ENCODE results near the gene INPP5A.
"Not testable (repeated sequence)": the region's sequence is repeated elsewhere in the genome, so short reads cannot be mapped to it uniquely, and the experiment has no call there.

The INPP5A gene

DNA sequence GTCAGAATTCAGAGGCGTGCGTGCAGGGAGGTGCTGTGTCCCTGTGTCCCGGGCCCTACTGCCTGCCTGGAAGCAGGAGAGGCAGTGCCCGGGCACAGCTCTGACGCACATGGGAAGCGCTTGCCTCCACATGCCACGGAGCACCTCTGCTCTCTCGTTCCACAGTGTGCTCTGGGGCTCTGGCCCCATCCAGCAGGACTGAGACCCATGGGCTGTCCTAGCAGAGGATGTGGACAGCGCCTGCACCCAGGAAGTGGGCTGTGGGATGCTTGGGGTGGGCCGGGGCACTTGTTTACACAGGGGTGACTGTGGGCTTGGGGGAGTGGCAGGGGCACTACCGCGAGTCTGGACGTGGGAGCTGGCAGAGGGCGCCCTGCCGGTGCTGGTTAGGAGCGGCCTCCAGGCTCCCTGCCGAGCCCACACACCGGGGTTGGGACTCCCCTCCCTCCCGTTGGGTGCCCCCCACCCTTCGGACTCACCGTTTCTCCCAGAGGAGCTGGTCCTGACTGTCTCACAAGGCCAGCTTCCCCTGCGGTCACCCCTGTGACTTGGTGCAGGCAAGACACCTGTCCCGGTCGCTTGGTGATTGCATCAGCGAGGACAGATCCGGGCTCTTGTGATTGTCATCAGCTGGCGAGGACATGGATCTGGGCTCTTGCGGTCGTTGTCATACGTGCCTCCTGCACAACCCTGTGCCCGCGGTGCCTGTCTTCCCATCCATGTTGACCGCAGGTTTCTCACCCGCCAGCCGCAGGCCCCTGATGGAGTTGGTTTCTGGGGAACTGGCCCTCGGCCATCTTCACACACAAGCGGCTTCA is 165.2 kb downstream of the INPP5A start:
- peak; percentile 45 for DNase-seq (ENCODE audit: low spot score)

DNA sequence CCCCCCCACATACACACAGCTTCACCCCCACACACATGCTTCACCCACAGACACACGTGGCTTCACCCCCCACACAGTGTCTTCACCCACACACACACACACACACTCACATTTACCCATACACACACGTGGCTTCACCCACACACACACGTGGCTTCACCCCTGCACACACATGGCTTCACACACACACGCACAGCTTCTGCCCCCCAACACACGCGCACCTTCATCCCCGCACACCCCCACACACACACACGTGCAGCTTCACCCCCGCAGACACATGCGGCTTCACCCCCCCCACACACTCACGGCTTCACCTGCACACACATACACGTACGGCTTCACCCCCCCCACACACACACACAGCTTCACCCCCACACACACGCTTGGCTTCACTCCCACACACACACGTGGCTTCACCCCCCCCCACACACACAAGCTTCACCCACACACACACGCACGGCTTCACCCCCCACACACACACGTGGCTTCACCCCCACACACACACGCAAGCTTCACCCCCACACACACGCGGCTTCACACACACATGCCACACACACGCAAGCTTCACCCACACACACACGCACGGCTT is 165.9 kb downstream of the INPP5A start:
- DNase-seq (ENCODE audit: low spot score) = no peak

DNA sequence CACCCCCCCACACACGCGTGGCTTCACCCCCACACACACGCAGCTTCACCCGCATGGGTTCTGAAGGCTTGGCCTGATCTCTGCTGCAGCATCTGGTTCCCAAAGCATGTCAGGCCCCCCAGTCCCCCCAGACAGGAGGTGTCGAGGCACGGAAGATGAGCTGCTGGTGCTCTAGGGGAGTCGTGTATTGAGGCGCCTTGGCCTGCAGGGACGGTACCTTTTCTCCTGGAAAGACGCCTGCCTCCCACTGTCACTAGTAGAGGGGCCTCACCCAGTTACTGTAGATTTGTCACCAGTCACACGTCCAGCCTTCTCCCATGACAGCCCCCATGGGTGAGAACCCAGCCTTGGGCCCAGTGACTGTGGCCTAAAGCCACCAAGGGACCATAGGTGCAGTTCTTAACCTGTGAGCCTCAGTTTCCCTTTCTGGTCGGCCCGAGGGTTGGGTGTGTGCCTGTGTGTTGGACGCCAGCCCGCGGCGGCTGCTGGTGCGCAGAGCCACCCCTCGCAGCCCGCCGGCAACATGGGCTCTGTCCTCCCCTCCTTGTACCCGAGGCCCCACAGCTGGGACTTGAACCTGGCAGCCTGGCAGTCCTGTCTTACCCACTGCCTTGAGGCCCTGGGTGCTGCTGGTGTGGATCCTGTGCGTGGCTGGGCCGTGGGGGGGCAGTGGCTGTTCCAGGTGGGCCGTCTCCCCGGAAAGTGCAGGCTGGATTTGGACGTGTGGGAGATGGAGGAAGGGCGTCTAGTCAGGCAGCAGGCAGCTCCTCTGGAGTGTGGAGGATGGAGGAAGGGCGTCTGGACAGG is 166.6 kb downstream of the INPP5A start:
- DNase-seq (ENCODE audit: low spot score) = no peak

DNA sequence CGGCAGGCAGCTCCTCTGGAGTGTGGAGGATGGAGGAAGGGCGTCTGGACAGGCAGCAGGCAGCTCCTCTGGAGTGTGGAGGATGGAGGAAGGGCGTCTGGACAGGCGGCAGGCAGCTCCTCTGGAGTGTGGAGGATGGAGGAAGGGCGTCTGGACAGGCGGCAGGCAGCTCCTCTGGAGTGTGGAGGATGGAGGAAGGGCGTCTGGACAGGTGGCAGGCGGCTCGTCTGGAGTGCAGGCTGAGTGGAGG is 167.2 kb downstream of the INPP5A start:
- not testable (repeated sequence) for DNase-seq (ENCODE audit: low spot score)

DNA sequence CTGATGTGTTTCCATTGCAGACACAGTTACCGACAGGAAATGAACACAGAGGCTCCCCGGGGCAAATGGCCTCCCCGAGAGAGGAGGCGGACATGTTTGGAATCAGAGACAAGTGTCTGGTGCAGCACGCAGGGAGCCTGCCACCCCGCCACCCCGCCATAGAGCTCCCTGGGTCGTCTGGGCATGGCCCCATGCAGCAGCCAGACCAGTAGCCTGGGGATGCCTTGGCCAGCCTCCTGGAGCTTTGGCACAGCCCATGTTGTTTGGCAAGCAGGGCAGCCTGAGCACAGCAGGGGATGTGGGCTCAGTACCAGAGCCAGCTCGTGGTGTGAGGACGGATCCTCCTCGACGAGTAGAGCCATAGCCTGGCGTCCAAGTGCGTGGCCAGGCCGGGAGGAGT is 167.6 kb downstream of the INPP5A start:
- no peak for DNase-seq (ENCODE audit: low spot score)

DNA sequence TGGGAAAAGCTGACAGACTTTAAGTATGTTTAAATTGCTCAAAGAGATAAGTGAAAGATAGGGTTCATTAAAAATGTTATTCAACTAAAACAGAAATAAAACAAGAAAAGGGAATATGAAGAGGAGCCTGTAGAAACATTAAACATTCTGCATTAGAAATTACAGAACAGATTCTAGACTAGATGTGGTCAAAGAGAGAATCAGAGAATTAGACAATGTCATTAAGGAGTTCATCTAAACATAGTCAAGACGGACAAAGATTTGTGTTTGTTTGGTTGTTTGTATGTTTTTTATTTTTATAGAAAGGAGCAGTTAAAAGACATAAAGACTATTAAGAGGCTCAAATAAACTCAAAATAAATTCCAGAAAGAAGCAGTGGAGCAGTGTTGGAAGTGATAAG is 168.4 kb downstream of the INPP5A start:
- no peak for DNase-seq (ENCODE audit: low spot score)

DNA sequence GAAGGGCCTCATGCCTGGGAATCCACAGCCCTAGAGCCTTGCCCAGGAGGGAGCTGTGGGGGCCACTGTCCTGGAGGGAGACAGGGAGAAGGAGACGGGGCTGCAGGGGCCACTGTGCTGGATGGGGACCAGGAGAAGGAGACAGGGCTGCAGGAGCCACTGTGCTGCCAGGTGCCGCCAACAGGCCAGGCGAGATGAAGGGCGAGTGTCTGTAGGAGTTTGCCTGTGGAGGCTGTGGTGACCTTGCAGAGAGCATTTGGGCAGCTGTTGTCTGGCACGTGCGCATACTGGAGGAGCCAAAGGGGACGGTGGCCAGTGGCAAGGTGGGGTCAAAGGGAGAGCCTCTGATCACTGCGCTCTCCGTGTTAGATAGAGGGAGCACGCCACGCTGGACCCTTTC is 169.1 kb downstream of the INPP5A start:
- no peak for DNase-seq (ENCODE audit: low spot score)

DNA sequence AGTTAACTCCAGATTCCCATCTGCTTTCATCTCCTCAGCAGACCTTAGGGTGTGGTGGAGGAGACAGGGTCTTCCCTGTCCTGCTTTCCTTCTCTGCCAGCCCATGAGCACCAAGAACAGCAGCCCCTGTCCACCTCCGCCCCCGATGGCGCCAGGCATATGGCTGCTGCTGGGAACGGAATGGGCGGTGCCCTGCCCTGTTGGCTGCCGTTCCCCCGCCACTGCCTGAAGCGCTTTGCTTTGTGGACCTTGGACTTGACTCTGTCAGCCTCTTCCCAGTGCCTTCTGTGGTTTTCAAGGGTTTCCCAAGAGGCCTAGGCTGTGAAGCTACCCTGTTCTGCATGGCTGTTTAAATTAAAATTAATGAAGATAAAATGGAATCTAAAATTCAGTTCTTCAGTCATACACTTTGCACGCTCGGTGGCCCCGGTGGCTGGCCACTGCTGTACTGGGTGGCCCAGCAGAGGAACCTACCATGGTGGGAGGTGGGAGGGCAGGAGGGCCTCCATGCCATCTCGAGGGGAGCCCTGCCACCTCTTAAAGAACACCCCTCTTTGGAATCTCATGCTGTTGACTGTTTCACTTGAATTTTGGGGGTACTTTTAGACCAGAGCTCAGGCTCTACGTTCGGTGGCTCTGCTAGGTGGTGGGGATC is 169.7 kb downstream of the INPP5A start:
- DNase-seq (ENCODE audit: low spot score) = no peak

DNA sequence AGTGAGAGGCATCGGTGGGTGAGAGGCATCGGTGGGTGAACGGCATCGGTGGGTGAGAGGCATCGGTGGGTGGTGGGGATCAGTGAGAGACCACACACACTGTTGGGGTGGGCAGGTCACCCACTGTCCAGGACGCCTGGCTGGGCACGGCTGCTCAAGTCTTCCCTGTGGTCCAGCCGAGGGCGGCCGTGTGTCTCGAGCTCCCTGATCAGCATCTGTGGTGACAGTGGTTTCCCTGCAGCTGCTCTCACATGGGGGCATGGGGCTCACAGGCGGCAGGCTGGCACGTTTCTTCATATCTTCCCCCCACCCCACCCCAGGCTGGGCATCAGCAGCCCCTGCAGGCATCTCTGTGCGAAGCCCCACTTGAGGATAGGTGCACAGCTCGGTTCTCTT is 170.2 kb downstream of the INPP5A start:
- DNase-seq (ENCODE audit: low spot score) = no peak

DNA sequence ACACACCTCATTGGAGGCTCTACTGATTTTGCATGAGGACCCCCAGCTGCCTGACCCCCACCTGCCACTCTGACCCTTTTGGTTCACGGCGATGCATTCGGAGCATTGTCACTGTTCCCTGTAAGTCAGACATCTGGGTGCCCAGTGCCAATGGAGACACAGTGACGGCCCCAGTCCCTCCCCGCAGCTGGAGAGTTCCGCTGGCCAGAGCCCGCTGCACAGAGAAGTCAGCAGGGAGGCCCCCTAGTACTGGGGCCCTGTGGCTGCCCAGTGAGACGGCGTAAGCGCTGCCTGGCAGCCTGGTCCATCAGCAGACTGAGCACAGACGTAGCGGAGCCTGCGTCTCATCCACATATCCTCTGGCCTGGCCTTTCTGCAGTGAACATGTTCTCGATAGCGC is 170.9 kb downstream of the INPP5A start:
- peak; percentile 35 for DNase-seq (ENCODE audit: low spot score)

DNA sequence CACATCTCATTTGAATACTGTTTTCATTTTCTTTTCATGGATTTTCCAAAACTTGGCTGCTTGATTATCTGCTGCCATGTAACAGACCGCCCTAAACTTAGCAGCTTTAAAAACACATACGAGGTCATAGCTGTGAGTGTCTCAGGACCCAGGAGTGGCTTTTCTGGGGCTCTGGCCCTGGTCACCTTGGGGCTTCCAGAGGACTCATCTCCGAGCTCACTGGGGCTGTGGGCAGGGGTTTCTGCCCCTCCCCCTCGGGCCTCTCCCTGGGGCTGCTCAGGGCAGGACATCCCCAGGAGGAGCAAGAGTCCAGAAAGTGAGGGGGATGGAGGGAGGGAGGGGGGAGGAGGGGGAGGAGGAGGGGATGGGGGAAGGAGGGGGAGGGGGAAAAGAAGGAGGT is 171.3 kb downstream of the INPP5A start:
- DNase-seq (ENCODE audit: low spot score) = no peak

DNA sequence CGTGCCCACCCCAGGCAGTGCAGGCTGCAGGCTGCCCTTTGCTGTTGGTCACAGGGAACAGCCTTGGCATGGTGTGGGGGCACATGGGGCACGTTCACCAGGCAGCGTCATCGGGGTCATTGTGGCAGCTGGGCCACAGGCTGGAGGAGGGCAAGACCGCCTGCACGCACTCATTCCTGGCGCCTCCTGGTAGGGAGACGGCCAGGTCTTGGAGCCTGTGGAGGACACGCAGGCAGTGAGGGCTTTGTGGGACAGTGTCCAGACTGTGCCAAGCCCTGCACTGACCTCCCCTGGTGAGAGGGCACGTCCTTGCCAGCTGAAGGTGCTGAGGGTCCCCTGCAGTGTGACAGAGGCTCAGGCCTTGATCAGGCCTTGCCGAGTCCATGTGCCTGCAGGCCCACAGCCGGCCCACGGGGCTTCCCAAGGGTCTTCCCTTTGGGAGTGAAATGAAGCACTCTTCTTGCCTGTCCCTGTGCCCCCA is 171.9 kb downstream of the INPP5A start:
- no peak for DNase-seq (ENCODE audit: low spot score)

DNA sequence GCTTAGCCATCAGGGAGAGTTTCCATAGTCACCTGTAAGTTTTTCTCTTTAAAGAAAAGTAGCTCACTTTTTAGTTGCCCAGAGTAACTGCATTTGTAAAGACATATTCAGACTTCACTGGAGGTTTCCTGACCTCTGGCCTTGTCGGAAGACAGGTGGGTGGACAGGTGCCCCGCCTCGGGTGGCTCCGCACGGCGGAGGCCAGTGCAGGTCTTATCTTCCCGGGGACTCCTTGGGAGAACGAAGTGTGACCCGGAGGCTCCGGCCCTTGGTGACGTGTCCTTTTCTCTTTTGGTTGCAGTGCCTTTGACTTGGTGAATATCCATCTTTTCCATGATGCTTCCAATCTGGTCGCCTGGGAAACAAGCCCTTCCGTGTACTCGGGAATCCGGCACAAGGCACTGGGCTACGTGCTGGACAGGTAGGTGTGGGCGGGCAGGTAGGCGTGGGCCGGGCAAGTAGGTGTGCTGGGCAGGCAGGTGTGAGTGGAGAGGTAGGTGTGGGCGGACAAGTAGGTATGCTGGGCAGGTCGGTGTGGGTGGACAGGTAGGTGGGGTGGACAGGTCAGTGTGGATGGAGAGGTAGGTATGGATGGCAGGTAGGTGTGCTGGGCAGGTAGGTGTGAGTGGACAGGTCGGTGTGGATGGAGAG is 172.6 kb downstream of the INPP5A start:
- no peak for DNase-seq (ENCODE audit: low spot score)

DNA sequence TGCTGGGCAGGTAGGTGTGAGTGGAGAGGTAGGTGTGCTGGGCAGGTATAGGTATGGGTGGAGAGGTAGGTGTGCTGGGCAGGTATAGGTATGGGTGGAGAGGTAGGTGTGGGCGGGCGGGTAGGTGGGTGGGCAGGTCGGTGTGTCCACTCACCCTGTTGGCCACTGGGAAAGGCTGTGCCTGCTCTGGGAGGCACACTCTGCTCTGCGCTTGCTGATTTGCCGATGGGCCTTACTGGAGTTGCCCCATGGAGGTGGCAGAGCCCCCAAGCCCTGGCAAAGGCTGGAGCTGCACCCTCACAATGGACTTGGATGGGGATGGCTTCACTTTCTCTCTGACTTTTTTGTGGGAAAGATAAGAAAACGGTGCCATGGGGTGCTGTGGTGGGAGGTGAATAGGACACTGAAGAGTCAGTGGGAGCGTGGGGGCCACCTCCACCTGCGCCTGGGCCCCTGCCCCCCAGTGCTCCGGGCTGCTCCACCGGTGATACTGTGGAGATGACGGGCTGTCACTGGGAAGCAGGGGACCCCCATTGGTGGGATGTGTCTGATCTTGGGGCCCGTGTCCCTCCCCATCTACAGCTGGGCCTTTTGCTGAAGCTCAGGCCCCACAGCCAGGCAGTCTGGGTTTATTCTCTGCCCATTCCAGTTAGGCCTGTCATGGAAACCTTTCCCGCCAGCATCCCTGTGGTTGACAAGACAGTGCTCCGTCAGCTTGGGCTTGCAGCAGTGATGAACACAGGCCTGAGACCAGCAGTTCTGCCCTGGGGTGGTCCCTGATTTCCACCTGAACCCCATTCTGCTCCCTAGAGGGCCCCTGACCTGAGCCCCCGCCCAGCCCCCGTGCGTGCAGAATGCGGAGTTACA is 173.4 kb downstream of the INPP5A start:
- DNase-seq (ENCODE audit: low spot score) = no peak

DNA sequence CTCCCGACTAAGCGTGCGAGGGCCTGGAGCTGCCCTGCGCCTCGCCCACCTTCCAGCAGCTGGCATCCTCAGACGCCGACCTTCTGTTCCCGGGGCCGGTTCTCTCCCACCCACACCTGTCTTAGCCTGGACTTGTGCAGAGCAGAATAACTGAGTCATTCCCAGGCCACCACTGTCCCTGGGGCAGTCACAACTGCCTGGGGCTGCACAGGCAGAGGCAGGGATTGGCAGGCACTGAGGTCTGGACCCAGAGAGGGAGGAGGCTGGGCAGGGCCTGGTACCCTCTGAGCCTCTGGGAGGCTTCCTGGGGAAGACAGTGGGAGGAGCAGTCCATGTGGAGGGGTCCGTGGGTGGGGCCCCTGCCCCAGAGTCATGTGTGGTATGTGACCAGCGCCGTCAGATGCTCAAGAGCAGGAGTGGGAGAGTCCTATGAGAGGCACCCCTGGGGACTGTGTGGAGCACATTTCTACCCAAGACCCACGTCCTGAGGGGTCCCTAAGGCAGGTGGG is 174.1 kb downstream of the INPP5A start:
- no peak for DNase-seq (ENCODE audit: low spot score)

DNA sequence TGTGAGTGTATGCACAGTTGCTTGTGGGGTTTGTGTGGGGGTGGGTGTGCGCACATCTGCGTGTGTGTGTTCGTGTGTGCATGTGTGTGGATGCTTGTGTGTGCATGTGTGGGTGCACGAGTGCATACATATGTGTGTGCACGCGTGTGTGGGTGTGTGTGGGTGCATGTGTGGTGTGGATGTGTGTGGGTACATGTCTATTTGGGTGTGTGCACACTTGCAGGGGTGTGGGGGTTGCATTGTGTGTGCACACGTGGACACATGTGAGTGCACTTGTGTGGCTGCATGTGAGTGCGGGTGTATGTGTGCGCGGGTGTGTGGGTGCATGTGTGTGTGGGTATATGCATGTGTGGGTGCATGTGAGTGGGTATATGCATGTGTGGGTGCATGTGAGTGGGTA is 174.7 kb downstream of the INPP5A start:
- DNase-seq (ENCODE audit: low spot score) = no peak

DNA sequence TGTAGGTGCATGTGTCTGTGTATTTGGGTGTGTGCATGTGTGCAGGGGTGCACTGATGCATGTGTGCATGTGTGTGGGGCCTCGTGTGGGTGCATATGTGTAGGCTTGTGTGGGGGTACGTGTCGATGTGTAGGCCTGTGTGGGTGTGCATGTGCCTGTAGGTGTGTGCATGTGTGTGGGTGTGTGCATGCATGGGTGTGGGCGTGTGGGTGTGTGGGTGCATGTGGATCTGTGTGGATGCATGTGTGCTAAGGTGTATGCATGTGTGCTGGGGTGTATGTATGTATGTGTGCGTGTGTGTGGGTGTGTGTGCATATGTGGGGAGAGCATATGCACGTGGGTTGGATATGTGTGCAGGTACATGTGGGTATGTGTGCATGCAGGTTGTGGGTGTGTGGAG is 175.2 kb downstream of the INPP5A start:
- DNase-seq (ENCODE audit: low spot score) = no peak

DNA sequence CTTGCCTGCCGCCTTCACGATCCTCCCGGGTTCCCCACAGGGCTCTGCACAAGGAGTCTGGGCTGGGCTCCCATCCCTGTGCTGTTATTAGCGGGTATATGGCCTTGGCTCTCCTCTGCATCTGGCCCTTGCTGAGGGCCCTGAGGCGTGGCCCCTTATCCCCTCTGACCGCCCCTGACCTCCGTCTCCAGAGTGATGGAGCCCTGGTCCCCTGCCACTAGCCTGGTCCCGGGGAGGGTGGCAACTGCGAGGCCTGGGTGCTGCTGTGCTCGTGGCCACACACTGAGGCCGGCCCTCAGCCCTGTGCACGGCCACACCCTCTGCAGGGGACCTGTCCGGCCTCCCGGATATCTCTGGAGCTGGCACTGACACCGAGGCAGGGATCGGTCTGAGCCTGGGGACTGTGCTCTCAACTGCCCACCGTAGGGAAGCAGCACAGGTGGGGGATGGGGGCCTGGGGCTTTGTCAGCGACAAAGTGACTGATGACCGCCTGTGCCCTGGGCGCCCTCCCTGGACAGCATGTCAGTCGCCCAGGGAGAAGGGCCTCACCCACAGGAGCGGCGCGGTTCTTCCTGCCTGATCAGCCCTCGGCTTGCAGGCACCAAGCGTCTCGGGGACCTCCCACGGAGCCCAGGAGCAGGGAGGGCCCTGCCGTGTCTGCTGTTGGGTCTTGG is 176.0 kb downstream of the INPP5A start:
- DNase-seq (ENCODE audit: low spot score) = no peak

DNA sequence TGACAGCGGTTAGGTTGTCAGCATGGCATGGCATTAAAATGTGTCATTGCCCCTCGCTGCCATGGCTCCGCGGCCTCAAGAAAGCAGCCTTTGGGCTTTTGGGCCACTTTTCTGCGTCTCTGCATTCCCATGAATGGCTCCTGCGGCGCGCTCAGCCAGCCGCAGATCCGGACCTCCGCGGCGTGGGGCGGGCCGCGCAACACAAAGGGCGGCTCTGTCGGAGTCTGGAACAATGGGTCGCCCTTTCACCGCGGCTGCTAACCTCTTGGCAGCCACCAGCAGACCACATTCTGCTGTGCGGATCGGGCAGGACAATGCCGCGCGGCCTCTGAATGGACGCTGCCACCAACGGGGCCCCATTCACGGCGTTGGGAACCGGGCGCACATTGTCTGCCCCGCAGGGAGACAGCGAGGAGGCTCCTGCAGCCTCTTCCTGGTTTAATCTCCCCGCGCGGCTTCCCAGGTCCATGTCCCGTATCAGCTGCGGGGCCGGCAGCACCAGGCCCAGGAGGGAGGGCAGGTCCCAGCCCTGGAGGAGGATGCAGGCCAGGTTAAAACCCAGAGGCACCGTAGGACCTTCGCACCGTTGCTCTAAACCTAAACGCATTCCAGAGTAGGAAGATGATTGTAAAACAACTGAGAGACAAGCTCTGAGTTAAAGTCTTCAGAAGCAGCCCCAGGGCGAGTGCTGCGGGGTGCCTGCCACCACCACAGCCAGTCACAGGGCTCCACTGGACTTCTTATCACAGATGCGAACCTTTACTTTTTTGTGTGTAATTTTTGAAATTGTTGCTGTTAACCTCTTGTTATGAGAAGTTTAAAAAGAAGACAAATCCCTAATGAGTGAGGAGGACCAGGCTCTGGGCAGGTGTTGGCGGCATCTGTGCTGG is 176.8 kb downstream of the INPP5A start:
- DNase-seq (ENCODE audit: low spot score) = no peak

Measured in SK-N-DZ (cell line).